ENCODE data around the gene ESR1.
A peak's percentile ranks its signal among the peaks of the same experiment; 100 is the strongest.

ESR1 gene

DNA sequence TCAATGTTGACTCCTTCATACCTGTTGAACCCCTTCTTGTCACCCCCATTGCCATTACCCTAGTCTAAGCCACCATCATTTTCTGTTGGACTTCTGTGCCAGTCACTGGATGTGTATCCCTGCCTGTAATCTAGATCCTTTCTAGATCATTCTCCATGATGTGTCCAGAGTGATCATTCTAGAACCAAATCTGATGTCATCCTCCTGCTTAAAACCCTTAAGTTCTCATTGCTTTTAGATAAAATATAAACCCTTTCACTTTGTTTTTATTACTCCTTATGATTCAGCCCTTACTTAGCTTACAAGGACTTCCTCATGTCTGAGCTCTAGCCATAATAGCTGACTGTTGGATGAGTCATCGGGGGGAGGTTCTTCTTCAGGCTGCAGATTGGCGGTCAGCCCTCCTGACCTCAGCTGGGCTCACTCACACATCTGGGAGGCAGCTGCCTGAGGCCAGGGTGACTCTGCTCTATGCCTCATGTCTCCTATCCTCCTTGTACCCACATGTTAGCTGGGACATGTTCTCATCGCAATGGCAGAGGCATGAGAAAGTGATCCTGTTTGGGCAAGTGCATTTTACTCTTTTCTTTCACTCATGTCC, 287.6 kb downstream of the ESR1 start:
- no peak for DNase-seq (ENCODE audit: low spot score)

DNA sequence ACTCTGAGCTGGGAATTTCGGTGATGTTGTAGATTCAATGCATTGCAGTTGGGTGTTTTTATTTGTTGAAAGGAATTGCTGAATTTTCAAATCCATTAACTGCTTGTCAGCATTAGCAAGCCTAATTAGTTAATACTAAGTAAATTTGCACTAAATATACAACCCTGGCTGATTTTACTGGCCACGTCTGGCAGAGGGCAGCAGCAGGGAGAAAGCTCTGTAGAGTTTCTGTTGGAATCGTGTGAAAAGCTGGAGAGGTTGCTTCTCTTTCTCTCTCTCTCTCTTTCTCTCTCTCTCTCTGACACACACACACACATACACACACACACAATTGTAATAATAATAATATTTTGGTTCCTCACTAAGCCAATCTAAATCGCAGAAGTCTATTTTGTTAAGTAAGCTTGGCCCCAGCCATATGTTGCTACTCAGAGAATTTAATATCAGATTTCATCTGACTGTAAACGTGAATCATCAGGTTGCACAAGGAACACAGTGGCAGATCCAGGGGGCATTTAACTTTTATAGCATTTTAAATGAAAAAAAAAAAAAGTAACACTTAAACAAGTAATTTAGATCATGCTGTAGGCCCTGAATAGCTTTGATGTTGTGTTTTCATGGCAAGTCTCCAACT, 289.5 kb downstream of the ESR1 start:
- DNase-seq (ENCODE audit: low spot score) = no peak

DNA sequence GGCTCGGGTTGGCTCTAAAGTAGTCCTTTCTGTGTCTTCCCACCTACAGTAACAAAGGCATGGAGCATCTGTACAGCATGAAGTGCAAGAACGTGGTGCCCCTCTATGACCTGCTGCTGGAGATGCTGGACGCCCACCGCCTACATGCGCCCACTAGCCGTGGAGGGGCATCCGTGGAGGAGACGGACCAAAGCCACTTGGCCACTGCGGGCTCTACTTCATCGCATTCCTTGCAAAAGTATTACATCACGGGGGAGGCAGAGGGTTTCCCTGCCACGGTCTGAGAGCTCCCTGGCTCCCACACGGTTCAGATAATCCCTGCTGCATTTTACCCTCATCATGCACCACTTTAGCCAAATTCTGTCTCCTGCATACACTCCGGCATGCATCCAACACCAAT, 291.2 kb downstream of the ESR1 start:
- no peak for DNase-seq (ENCODE audit: low spot score)

GRCh38 chr6:152099446-152100182, 292.1 kb downstream of the ESR1 start:
- DNase-seq (ENCODE audit: low spot score) = no peak

DNA sequence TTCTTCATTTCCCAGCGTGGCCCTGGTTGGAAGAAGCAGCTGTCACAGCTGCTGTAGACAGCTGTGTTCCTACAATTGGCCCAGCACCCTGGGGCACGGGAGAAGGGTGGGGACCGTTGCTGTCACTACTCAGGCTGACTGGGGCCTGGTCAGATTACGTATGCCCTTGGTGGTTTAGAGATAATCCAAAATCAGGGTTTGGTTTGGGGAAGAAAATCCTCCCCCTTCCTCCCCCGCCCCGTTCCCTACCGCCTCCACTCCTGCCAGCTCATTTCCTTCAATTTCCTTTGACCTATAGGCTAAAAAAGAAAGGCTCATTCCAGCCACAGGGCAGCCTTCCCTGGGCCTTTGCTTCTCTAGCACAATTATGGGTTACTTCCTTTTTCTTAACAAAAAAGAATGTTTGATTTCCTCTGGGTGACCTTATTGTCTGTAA, 292.7 kb downstream of the ESR1 start:
- DNase-seq (ENCODE audit: low spot score) = no peak

DNA sequence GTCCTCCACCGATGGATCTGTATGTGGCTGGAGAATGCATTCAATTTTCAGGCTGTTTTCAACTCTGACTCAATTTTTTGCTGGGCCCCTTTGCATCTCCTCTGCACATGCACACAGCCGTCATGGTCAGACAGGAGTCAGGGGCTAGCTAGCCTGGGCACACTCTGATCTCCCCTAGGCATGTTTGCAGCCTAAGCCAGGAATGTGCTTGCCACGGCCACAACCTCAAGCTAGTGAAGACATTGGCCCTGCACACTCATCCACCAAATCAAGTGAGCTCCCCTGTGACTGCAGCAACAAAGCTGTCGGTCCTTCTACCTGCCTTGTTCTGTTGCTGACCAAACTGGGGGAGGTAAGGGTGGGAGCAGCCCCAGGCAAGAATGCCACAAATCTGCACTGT, 300.5 kb downstream of the ESR1 start:
- no peak for DNase-seq (ENCODE audit: low spot score)

GRCh38 chr6:152110886-152111820, 303.7 kb downstream of the ESR1 start:
- DNase-seq (ENCODE audit: low spot score) = peak; percentile 36

- DNase-seq (ENCODE audit: low spot score) = peak; percentile 52
Observed at GRCh38 chr6:152112491-152113261, 305.2 kb downstream of the ESR1 start.

- no peak for DNase-seq (ENCODE audit: low spot score)
Observed at GRCh38 chr6:152117156-152118133, 310.0 kb downstream of the ESR1 start.

DNA sequence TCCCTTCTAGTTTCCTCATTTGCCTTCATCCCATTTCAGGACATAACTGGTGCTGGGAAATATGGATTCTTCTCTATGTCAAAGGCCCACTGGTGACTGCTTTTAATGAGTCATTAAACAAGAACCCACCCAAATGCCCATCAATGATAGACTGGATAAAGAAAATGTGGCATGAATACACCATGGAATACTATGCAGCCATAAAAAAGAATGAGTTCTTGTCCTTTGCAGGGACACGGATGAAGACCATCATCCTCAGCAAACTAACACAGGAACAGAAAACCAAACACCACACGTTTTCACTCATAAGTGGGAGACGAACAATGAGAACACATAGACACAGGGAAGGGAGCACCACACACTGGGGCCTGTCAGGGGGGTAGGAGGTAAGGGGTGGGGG, 310.7 kb downstream of the ESR1 start:
- no peak for DNase-seq (ENCODE audit: low spot score)

GRCh38 chr6:152118678-152119077, 311.2 kb downstream of the ESR1 start:
- DNase-seq (ENCODE audit: low spot score) = no peak

DNA sequence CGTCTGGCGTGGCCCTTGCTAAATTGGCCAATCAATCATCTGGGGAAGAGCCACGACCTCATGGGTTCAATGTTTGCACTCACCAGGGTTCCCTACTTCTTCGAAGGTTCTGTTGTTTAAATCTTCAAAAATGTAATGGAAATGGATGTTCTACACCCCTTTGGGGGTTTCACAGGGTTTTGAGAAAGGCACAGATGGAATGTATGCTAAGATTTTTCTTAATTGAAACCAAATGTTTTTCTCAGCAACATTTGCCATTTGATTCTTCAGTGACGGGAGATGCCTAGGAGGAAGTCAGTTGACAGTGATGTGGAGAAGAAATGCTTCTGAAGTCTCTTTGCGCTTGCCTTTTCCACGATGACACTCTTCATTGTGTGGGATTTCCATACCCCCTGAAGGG, 312.3 kb downstream of the ESR1 start:
- no peak for DNase-seq (ENCODE audit: low spot score)

DNA sequence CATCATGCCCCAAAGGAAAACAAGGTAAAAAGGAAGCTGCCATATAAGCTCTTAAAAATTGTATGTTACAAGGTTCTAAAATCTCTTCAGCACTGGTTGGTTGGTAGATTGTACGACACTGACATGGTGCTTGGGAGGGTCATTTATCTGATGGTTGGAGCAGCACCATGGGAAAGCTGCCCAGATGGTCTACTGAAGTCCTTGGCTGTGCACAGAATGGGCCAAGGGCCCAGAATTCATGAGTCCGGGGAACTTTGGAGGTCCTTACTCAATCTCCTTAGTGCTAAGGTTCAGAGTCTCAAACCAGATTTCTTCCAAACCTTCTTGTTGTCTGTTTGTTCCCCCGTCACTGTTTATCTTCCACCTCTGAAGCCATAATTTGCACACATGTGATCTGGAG, 314.4 kb downstream of the ESR1 start:
- DNase-seq (ENCODE audit: low spot score) = no peak

GRCh38 chr6:152122434-152122833, 315.0 kb downstream of the ESR1 start:
- DNase-seq (ENCODE audit: low spot score) = no peak

DNA sequence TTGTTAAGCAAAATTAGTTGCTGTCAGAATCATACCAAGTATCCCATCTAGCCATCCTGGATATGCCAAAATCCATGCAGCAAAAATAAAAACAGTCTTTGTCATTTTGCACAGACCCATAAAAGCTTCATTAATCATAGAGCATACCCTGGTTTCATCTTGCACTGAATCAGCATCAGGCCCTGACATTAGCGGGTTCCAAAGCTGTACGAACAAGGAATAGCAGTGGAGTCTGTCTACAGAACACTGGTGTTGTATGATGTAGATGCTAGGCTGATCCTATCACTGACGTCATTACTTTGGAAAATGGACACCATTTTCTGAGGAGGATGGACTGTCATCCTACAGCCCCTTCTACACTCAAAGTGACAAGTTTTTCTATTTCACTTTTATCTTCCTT, 315.6 kb downstream of the ESR1 start:
- no peak for DNase-seq (ENCODE audit: low spot score)

DNA sequence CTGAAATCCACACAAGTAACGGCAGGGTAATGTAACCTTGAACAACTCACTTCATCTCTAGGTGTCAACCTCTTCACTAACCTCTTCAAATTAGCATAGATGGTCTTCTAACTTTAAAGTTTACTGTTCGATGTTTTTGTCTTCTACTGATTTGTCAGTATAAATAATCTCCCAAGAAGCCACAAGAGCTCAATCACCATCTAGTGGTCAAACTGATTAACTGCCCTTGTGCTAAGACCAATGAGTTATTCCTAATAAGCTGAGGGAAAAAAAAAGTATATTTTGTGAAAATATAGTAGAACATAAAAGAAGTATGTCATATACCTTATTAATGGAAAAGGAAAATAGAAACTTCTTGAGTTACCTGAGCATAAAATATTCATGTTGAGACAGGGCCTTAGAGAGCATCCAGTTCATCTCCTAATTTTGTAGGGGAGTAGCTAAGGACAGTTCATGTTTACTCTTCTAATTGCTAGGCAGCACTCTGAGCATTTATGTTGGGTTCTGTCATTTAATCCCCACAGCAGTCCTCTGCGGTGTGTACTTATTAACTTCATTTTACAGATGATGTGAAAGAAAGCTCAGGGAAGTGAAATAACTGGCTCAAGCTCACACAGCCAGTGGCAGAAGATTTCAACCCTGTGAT, 317.1 kb downstream of the ESR1 start:
- DNase-seq (ENCODE audit: low spot score) = peak; percentile 63

DNA sequence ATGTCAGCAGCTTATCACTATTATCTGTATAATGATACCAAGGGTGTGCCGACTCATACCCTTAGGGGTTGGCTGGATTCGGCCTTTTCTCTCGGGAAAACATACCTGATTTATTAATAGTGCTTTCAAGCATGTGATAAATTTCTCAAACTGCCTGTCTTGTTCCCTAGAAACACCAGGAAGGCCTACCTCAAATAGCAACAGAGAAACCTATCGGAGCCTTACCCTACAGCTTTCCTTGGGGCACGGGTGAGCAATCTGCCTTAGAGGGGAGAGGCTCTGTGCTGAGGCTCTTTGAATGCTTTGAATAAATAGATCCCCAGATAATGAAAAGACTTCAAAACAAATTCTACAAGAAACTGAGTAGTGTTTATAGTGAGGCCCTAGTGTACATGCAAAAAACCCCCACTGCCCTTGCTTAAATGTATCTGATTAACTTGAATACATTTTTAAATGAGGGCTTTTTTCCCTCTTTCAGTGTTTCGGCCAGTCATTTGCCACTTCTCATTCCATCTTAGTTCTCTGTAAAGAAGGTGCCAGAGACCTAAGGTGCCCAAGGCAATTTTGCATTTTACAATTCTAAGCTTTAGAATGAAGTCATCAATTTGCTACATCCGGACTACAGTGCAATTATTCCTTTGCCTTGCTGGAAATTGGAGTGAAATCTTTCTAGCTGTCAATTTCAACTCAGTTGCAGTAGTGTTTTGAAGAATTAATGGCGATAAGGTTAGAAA, 320.1 kb downstream of the ESR1 start:
- DNase-seq (ENCODE audit: low spot score) = no peak

DNA sequence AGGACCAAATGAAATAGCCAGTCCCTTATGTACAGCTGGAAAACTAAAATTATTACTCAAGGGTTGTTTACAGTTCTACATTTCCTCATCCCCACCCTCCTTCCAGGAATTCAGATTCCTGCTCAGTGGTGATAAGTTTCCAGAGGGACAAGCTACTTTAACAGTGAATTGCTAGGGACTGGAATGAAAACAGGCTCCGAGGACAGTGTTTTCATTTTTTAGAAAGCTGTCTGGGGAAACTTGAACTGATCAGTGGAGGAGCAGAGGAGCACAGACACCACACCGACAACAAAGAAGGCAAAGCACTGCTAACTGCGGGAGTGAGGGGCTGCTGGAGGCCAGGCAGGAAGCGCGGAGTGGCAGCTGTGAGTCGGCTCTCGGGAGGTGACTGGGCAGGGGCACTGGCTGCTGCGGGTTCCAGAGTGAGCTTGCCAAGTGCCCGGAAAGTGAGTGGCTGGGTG, 322.2 kb downstream of the ESR1 start:
- no peak for DNase-seq (ENCODE audit: low spot score)

GRCh38 chr6:152130441-152130840, 323.0 kb downstream of the ESR1 start:
- DNase-seq (ENCODE audit: low spot score) = no peak

Measured in Ammon's horn (tissue), 1 donor.